ENCODE measurements around the gene RIPOR3.

RIPOR3 gene

DNA sequence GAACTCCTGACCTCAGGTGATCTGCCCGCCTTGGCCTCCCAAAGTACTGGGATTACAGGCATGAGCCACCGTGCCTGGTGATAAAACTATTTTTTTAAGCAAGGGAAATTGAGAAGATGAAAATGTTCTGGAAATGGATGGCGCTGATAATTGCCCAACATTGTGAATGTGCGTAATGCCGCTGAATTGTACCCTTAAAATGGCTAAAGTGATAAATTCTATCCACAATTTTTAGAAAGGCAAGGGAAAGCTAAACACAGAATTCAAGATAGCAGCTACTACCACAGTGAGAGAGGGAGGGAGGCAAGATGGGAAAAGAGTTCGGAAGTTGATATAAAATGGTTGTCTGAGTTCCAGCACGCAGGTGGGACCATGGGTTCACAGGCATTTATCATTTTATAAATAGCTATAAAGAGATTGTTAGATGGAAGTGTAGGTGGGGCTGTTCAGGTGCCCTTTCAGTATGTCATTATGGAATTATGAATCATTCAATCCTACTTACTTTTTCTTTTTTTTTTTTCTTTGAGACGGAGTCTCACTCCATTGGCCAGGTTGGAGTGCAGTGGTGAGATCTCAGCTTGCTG lies 8.3 kb downstream of the RIPOR3 start:
- H3K9me3 ChIP-seq: no peaks in the 10 kb centered on the region
- H3K36me3 ChIP-seq: no peaks in the 10 kb centered on the region
- DNase-seq: no peak
- H3K27me3 ChIP-seq: no peaks in the 10 kb centered on the region
- TF ChIP-seq, protein P1, sequence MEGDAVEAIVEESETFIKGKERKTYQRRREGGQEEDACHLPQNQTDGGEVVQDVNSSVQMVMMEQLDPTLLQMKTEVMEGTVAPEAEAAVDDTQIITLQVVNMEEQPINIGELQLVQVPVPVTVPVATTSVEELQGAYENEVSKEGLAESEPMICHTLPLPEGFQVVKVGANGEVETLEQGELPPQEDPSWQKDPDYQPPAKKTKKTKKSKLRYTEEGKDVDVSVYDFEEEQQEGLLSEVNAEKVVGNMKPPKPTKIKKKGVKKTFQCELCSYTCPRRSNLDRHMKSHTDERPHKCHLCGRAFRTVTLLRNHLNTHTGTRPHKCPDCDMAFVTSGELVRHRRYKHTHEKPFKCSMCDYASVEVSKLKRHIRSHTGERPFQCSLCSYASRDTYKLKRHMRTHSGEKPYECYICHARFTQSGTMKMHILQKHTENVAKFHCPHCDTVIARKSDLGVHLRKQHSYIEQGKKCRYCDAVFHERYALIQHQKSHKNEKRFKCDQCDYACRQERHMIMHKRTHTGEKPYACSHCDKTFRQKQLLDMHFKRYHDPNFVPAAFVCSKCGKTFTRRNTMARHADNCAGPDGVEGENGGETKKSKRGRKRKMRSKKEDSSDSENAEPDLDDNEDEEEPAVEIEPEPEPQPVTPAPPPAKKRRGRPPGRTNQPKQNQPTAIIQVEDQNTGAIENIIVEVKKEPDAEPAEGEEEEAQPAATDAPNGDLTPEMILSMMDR (IDR thresholded peaks at IDR 0.05; ENCODE audit: low read depth, low read length): no peak
- no peaks in the 10 kb centered on the region for H3K4me1 ChIP-seq
- H3K4me3 ChIP-seq (ENCODE audit: low read depth, low read length): no peak overlapping the region

DNA sequence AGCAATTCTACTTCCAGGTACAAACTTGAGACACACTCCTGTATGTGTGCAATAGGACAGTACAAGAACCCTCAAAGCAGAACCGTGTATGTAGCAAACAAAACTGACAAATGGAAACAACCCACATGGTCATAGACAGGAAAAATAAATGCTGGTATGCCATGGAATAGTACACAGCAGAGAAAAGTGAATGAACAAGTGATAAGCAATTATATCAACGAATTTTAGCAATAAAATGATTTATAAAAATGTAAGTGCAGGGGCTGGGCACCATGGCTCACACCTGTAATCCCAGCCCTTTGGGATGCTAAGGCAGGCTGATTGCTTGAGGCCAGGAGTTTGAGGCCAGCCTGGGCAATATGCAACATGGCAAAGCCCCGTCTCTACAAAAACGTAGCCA lies 9.3 kb downstream of the RIPOR3 start:
- H3K27me3 ChIP-seq: no peaks in the 10 kb centered on the region
- no peak for DNase-seq
- TF ChIP-seq, protein P1 (IDR thresholded peaks at IDR 0.05; ENCODE audit: low read depth, low read length): no peak

DNA sequence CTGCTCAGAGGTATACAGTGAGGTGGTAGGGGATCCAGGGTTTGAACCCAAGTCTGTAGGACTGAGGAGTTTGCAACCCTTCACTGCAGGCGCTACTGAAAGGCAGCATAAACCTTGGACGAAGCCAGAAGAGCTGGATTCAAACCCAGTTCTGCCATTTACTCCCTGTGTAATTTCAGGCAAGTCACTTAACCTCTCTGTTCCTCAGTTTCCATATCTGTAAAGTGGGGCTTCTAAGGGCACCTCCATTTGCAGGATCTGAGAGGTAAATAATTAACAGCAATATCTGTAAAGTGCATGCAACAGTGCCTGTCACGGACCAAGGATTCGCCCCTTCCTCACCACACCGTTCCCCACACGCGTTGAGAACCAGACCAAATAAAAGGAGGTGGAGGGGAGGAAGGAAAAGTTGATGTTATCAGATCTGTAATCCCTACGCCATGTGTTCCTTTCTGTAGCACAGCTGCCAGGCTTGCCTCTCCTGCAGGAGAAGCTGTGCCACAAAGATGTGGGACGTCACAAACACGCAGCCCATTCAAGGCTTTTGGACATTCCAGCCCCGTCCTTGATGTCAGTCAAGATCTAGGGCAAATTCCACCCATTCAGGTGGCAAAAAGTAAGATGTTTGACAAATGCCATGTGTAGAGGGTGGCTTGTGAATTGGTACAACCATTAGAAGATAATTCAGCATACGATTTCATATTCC lies 9.8 kb downstream of the RIPOR3 start:
- no peaks in the 10 kb centered on the region for H3K4me1 ChIP-seq
- TF ChIP-seq, protein P1 (IDR thresholded peaks at IDR 0.05; ENCODE audit: low read depth, low read length): no peak
- no peak overlapping the region for H3K4me3 ChIP-seq (ENCODE audit: low read depth, low read length)
- no peaks in the 10 kb centered on the region for H3K36me3 ChIP-seq
- no peaks in the 10 kb centered on the region for H3K27me3 ChIP-seq
- H3K9me3 ChIP-seq: no peaks in the 10 kb centered on the region
- no peak for DNase-seq

More for the DNA sequence above, 9.3 kb downstream of the RIPOR3 start:
- no peaks in the 10 kb centered on the region for H3K4me1 ChIP-seq
- no peaks in the 10 kb centered on the region for H3K36me3 ChIP-seq
- H3K9me3 ChIP-seq: no peaks in the 10 kb centered on the region
- no peak overlapping the region for H3K4me3 ChIP-seq (ENCODE audit: low read depth, low read length)

GRCh38 chr20:50680105-50680960 lies 11.0 kb downstream of the RIPOR3 start:
- H3K36me3 ChIP-seq: no peaks in the 10 kb centered on the region
- TF ChIP-seq, protein P1 (IDR thresholded peaks at IDR 0.05; ENCODE audit: low read depth, low read length): no peak
- H3K4me1 ChIP-seq: no peaks in the 10 kb centered on the region
- H3K4me3 ChIP-seq (ENCODE audit: low read depth, low read length): no peak overlapping the region
- H3K9me3 ChIP-seq: no peaks in the 10 kb centered on the region
- no peaks in the 10 kb centered on the region for H3K27me3 ChIP-seq
- DNase-seq: no peak

GRCh38 chr20:50679753-50680104 lies 11.6 kb downstream of the RIPOR3 start:
- DNase-seq: no peak
- Histone ChIP-seq H3K4me3 (ENCODE audit: low read depth, low read length) (no peak overlapping the region), H3K36me3 (no peaks in the 10 kb centered on the region), H3K9me3 (no peaks in the 10 kb centered on the region), H3K4me1 (no peaks in the 10 kb centered on the region), H3K27me3 (no peaks in the 10 kb centered on the region)
- TF ChIP-seq, protein P1 (IDR thresholded peaks at IDR 0.05; ENCODE audit: low read depth, low read length): no peak

Measured in BE2C (cell line).